Measurements from ENCODE around the gene NT5C3A. TPM values are rescaled to one million over a fixed set of nuclear protein-coding genes. Genes with fewer than 3 reads are reported as not detected.
"Not testable (repeated sequence)": the region's sequence is repeated elsewhere in the genome, so short reads cannot be mapped to it uniquely, and the experiment has no call there.

The NT5C3A gene
- total RNA-seq, 1 experiment from 2014 or later, result 18.6 TPM

DNA sequence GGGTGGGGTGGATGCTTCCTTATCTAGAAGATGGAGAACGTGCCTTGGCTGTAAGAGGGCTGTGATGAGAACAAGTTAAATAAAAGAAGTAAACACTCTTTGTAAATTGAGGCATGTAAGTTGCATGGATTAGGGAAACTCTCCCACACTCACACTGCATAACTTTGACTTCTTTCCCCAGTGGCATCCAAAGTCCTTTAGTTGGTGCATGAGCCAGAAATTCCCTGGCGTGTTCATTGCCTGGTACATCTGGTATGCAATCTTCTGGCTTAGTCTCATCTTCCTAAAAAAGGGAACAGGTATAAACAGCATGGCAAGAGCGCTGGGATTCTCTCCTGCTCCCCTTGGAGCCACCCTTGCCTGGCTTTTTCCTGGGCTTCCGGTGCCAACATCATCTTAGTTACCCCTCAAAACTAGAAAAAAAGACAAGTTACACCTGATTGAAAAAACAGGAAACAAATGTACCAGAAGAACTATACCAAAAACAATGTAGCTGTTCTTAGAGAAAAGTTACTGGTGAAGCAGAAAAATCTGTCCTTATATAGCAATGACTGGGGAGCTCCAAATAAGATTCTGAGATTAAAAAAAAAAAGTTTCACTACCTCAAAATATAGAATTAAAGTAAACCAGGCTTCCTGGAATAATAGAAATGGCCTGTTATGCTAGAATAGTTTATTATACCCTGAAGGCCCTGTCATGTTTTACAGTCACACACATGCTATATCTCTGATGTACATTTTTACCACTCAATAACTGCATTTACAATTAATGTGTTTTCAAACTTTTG lies 36.8 kb upstream of the NT5C3A start (continued):
- TF ChIP-seq, protein P1, sequence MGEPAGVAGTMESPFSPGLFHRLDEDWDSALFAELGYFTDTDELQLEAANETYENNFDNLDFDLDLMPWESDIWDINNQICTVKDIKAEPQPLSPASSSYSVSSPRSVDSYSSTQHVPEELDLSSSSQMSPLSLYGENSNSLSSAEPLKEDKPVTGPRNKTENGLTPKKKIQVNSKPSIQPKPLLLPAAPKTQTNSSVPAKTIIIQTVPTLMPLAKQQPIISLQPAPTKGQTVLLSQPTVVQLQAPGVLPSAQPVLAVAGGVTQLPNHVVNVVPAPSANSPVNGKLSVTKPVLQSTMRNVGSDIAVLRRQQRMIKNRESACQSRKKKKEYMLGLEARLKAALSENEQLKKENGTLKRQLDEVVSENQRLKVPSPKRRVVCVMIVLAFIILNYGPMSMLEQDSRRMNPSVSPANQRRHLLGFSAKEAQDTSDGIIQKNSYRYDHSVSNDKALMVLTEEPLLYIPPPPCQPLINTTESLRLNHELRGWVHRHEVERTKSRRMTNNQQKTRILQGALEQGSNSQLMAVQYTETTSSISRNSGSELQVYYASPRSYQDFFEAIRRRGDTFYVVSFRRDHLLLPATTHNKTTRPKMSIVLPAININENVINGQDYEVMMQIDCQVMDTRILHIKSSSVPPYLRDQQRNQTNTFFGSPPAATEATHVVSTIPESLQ (CRISPR knock-in tag; IDR thresholded peaks at IDR 0.05), result no peak
- TF ChIP-seq SMAD3 (CRISPR knock-in tag; IDR thresholded peaks at IDR 0.05; ENCODE audit: borderline replicate concordance) (no peak), SP1 (CRISPR knock-in tag; conservative IDR thresholded peaks at IDR 0.05) (no peak), NR1H2 (CRISPR knock-in tag; IDR thresholded peaks at IDR 0.05) (no peak), ZNF232 (CRISPR knock-in tag; IDR thresholded peaks at IDR 0.05) (no peak), ELF4 (CRISPR knock-in tag; IDR thresholded peaks at IDR 0.05; ENCODE audit: low read depth) (no peak), IRF2 (CRISPR knock-in tag; IDR thresholded peaks at IDR 0.05; ENCODE audit: borderline replicate concordance, low read depth) (no peak), GTF2I (CRISPR knock-in tag; conservative IDR thresholded peaks at IDR 0.05) (no peak), NFATC4 (CRISPR knock-in tag; IDR thresholded peaks at IDR 0.05) (no peak), ETV6 (CRISPR knock-in tag; IDR thresholded peaks at IDR 0.05) (no peak)
- TF ChIP-seq, protein P2, sequence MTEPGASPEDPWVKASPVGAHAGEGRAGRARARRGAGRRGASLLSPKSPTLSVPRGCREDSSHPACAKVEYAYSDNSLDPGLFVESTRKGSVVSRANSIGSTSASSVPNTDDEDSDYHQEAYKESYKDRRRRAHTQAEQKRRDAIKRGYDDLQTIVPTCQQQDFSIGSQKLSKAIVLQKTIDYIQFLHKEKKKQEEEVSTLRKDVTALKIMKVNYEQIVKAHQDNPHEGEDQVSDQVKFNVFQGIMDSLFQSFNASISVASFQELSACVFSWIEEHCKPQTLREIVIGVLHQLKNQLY (CRISPR knock-in tag; IDR thresholded peaks at IDR 0.05), result no peak
- TF ChIP-seq, protein P3, sequence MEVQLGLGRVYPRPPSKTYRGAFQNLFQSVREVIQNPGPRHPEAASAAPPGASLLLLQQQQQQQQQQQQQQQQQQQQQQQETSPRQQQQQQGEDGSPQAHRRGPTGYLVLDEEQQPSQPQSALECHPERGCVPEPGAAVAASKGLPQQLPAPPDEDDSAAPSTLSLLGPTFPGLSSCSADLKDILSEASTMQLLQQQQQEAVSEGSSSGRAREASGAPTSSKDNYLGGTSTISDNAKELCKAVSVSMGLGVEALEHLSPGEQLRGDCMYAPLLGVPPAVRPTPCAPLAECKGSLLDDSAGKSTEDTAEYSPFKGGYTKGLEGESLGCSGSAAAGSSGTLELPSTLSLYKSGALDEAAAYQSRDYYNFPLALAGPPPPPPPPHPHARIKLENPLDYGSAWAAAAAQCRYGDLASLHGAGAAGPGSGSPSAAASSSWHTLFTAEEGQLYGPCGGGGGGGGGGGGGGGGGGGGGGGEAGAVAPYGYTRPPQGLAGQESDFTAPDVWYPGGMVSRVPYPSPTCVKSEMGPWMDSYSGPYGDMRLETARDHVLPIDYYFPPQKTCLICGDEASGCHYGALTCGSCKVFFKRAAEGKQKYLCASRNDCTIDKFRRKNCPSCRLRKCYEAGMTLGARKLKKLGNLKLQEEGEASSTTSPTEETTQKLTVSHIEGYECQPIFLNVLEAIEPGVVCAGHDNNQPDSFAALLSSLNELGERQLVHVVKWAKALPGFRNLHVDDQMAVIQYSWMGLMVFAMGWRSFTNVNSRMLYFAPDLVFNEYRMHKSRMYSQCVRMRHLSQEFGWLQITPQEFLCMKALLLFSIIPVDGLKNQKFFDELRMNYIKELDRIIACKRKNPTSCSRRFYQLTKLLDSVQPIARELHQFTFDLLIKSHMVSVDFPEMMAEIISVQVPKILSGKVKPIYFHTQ (CRISPR knock-in tag; IDR thresholded peaks at IDR 0.05), result no peak

DNA sequence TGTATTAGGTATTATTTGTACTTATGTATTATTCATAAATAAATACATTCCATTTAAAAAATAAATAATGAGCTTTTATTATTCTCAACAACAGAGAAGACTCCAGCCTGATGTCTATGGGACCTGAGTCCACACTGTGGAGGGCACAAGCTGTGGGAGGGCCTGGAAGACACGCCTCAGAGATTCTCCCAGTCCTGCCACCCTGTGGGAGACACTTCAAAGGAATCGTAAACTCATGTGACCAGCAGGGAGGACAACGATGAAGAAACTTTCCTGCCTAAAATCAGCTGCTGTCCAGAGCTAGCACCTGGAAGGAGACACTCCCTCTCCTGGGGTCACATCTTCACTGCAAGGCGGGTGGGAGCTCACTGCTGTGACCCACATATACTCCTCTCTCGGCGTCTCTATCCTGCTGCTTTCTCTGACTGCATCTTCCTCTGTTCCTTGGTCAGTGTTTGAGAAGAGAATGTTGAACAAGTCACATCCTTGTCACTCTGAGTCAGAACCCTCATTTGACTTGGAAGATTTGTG lies 32.2 kb upstream of the NT5C3A start:
- H3K4me3 Mint-ChIP-seq; DNase-seq (ENCODE audit: low spot score); H3K27me3 Mint-ChIP-seq (ENCODE audit: low read depth); H3K27ac Mint-ChIP-seq; H3K9me3 Mint-ChIP-seq; H3K4me1 Mint-ChIP-seq; POLR2A ChIA-PET; CTCF ChIA-PET: not testable (repeated sequence)
- H3K36me3 Mint-ChIP-seq, result peaks cover 44% of the 10 kb centered on the region
- peak; percentile 48 for ATAC-seq

DNA sequence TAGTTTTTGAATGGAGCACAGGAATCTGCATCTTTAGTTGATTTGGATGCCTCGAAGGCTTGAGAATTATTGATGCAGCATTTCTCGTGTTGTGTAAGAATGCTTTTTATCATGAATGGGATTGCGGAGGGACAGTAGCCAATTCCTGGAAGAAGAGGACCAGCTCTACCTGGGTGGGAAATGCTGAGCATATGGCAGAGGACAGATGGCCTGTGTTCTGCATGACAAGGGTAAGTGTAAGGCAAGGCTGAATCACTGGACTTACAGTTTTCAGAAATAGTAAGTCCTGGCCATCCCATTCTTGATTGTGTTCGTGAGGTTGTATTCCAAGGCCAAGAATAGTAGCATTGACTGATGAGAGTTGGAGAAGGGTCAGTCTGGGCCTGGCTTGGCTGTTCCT lies 30.7 kb upstream of the NT5C3A start:
- CTCF ChIA-PET, result no interaction called here
- no peaks in the 10 kb centered on the region for H3K9me3 Mint-ChIP-seq
- ATAC-seq (no peak), DNase-seq (ENCODE audit: low spot score) (no peak)
- H3K4me3 Mint-ChIP-seq, result no peak overlapping the region
- POLR2A ChIA-PET, result no interaction called here
- no peak for TF ChIP-seq NR1H2 (CRISPR knock-in tag; IDR thresholded peaks at IDR 0.05)
- TF ChIP-seq, protein P4, sequence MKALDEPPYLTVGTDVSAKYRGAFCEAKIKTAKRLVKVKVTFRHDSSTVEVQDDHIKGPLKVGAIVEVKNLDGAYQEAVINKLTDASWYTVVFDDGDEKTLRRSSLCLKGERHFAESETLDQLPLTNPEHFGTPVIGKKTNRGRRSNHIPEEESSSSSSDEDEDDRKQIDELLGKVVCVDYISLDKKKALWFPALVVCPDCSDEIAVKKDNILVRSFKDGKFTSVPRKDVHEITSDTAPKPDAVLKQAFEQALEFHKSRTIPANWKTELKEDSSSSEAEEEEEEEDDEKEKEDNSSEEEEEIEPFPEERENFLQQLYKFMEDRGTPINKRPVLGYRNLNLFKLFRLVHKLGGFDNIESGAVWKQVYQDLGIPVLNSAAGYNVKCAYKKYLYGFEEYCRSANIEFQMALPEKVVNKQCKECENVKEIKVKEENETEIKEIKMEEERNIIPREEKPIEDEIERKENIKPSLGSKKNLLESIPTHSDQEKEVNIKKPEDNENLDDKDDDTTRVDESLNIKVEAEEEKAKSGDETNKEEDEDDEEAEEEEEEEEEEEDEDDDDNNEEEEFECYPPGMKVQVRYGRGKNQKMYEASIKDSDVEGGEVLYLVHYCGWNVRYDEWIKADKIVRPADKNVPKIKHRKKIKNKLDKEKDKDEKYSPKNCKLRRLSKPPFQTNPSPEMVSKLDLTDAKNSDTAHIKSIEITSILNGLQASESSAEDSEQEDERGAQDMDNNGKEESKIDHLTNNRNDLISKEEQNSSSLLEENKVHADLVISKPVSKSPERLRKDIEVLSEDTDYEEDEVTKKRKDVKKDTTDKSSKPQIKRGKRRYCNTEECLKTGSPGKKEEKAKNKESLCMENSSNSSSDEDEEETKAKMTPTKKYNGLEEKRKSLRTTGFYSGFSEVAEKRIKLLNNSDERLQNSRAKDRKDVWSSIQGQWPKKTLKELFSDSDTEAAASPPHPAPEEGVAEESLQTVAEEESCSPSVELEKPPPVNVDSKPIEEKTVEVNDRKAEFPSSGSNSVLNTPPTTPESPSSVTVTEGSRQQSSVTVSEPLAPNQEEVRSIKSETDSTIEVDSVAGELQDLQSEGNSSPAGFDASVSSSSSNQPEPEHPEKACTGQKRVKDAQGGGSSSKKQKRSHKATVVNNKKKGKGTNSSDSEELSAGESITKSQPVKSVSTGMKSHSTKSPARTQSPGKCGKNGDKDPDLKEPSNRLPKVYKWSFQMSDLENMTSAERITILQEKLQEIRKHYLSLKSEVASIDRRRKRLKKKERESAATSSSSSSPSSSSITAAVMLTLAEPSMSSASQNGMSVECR (CRISPR knock-in tag; IDR thresholded peaks at IDR 0.05; ENCODE audit: borderline replicate concordance), result no peak
- no peaks in the 10 kb centered on the region for H3K27me3 Mint-ChIP-seq (ENCODE audit: low read depth)
- peaks cover 33% of the 10 kb centered on the region for H3K36me3 Mint-ChIP-seq
- H3K27ac Mint-ChIP-seq, result no peak overlapping the region
- H3K4me1 Mint-ChIP-seq, result no peaks in the 10 kb centered on the region

Data from WTC11 (cell line).